DND-41 (cell line): ENCODE data around the gene GNG12.

Experiments used
- ATAC-seq: fragments of 200-7000 bp; cut with Tn5 transposase; 3 replicates; pipeline ENCODE4 v1.9.1; 2021; ENCODE audit warnings: low read depth; ENCODE audit not compliant: insufficient read depth
- DNase-seq: peaks from one replicate; pipeline ENCODE4 v3.0.0-alpha.2; 2020
- H2AFZ ChIP-seq: 2 replicates; pipeline ENCODE4 v1.6.0; 2012; ENCODE audit warnings: low read depth, low read length
- H3K27ac ChIP-seq: 2 replicates; pipeline ENCODE4 v1.5.1; 2012; ENCODE audit warnings: low read length, inconsistent platforms
- H3K27me3 ChIP-seq: fragments of 200-600 bp; sonication (generic); 2 replicates; pipeline ENCODE4 v1.6.0; 2012; ENCODE audit warnings: low read length, mild to moderate bottlenecking, inconsistent platforms; ENCODE audit not compliant: insufficient read depth, poor library complexity
- H3K36me3 ChIP-seq: 2 replicates; pipeline ENCODE4 v1.5.1; 2012; ENCODE audit warnings: low read length, inconsistent platforms; ENCODE audit not compliant: insufficient read depth
- H3K4me1 ChIP-seq: 2 replicates; pipeline ENCODE4 v1.5.1; 2012; ENCODE audit warnings: mild to moderate bottlenecking, low read length; ENCODE audit not compliant: insufficient read depth
- H3K4me2 ChIP-seq: 2 replicates; pipeline ENCODE4 v1.6.0; 2012; ENCODE audit warnings: mild to moderate bottlenecking, moderate library complexity, low read length, inconsistent platforms; ENCODE audit not compliant: insufficient read depth
- H3K4me3 ChIP-seq, 2 experiments: fragments of 200-600 bp in 1 of 2; shearing (Covaris generic) in 1 of 2; 2 replicates each; pipeline ENCODE4 v1.5.1; 2012 to 2016; ENCODE audit warnings: inconsistent platforms in 2 of 2, low read length in 2 of 2, mild to moderate bottlenecking in 2 of 2, low read depth in 1 of 2, moderate library complexity in 1 of 2
- H3K79me2 ChIP-seq: 2 replicates; pipeline ENCODE4 v1.6.0; 2012; ENCODE audit warnings: low read length, inconsistent platforms; ENCODE audit not compliant: insufficient read depth
- H3K9ac ChIP-seq: 2 replicates; pipeline ENCODE4 v1.6.0; 2012; ENCODE audit warnings: low read depth, mild to moderate bottlenecking, inconsistent platforms, low read length, moderate library complexity
- H3K9me3 ChIP-seq: 2 replicates; pipeline ENCODE4 v1.5.1; 2012; ENCODE audit warnings: low read length, moderate library complexity, mild to moderate bottlenecking, inconsistent platforms; ENCODE audit not compliant: insufficient read depth, severe bottlenecking
- H4K20me1 ChIP-seq: 2 replicates; pipeline ENCODE4 v1.6.0; 2012; ENCODE audit warnings: low read length; ENCODE audit not compliant: insufficient read depth
- EZH2 ChIP-seq: IDR thresholded peaks from 3 replicates; pipeline ENCODE4 v1.6.1; 2012; ENCODE audit warnings: borderline replicate concordance, low read depth, mild to moderate bottlenecking, moderate library complexity, low read length, inconsistent platforms; ENCODE audit not compliant: severe bottlenecking
- TF ChIP-seq, protein P1 (sequence below): IDR thresholded peaks from 2 replicates; pipeline ENCODE4 v1.5.1; 2012; ENCODE audit warnings: borderline replicate concordance, low read length, moderate library complexity, mild to moderate bottlenecking; ENCODE audit not compliant: poor library complexity, severe bottlenecking; ENCODE audit errors: extremely low read depth

GNG12 gene

DNA sequence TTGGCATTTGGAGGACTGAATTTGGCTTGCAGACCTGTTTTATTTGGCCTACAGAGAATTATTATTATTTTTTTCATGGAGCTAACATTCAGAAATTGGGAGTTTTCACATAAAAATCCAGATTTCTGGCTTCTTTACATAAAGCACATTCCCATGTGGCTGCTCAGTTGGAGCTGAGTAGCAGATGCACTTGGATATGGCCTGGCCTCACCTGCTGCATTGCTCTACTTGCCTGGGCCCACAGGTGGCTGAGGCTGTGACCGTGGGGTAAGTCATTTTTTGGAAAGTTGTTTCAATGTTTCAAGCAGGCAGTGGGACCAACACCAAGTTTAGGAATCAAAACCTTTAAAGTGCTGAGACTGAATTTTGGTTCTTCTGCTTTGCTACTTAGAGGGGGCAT is 91.5 kb downstream of the GNG12 start:
- ATAC-seq (no peak), DNase-seq (no peak)
- Histone ChIP-seq H3K9me3 (no peaks in the 10 kb centered on the region), H2AFZ (no peak overlapping the region), H3K4me3 (no peak overlapping the region), H3K4me2 (no peak overlapping the region), H3K79me2 (no peaks in the 10 kb centered on the region), H3K27me3 (no peaks in the 10 kb centered on the region), H4K20me1 (no peaks in the 10 kb centered on the region), H3K36me3 (no peaks in the 10 kb centered on the region), H3K27ac (no peak overlapping the region), H3K9ac (no peak overlapping the region), H3K4me1 (peaks cover 10% of the 10 kb centered on the region)
- TF ChIP-seq, protein P1, sequence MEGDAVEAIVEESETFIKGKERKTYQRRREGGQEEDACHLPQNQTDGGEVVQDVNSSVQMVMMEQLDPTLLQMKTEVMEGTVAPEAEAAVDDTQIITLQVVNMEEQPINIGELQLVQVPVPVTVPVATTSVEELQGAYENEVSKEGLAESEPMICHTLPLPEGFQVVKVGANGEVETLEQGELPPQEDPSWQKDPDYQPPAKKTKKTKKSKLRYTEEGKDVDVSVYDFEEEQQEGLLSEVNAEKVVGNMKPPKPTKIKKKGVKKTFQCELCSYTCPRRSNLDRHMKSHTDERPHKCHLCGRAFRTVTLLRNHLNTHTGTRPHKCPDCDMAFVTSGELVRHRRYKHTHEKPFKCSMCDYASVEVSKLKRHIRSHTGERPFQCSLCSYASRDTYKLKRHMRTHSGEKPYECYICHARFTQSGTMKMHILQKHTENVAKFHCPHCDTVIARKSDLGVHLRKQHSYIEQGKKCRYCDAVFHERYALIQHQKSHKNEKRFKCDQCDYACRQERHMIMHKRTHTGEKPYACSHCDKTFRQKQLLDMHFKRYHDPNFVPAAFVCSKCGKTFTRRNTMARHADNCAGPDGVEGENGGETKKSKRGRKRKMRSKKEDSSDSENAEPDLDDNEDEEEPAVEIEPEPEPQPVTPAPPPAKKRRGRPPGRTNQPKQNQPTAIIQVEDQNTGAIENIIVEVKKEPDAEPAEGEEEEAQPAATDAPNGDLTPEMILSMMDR: no peak
- TF ChIP-seq EZH2: no peak

DNA sequence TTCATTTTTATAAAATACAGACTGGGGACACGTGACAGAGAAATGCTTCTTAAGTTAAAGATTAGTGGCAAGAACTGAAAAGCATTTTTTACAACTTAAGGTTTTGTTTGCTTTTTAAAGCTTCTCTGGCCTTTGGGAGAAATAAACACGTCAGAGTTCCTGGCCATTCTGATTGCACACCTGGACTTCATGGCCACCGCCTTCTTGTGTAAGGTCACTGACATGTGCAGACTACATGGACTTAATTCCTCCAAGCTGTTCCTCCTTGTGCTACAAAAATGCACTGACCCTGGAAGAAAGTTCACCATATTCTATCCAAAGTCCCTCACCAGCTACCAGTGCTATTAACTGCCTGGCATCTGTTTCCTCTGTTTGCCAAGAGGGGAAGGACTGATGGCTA is 92.1 kb downstream of the GNG12 start:
- ATAC-seq (no peak), DNase-seq (no peak)
- Histone ChIP-seq H3K9ac (no peak overlapping the region), H3K27ac (no peak overlapping the region), H3K36me3 (no peaks in the 10 kb centered on the region), H3K4me1 (peaks cover 16% of the 10 kb centered on the region), H3K4me3 (no peak overlapping the region), H3K9me3 (no peaks in the 10 kb centered on the region), H2AFZ (no peak overlapping the region), H4K20me1 (no peaks in the 10 kb centered on the region), H3K4me2 (no peak overlapping the region), H3K27me3 (no peaks in the 10 kb centered on the region), H3K79me2 (no peaks in the 10 kb centered on the region)
- TF ChIP-seq, protein P1: no peak
- TF ChIP-seq EZH2: no peak

DNA sequence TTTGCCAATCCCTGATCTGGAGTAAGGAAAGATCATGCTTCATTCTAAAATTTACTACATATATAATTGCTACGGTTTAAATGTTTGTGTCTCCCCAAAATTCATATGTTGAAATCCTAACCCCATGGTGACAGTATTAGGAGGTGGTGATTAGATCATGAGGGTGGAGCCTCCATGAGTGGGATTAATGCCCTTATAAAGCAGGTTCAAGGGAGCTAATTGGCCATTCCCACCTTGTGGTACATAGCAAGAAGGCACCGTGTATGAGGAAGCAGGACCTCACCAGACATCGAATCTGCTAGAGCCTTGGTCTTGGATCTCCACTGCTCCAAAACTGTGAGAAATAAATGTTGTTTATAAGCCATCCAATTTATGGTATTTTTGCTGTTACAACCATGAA is 92.7 kb downstream of the GNG12 start:
- H3K27me3 ChIP-seq: no peaks in the 10 kb centered on the region

More for the DNA sequence above, 92.7 kb downstream of the GNG12 start:
- no peak overlapping the region for H3K9ac ChIP-seq
- no peaks in the 10 kb centered on the region for H4K20me1 ChIP-seq
- H2AFZ ChIP-seq: no peak overlapping the region
- no peaks in the 10 kb centered on the region for H3K79me2 ChIP-seq
- no peak overlapping the region for H3K4me2 ChIP-seq
- no peaks in the 10 kb centered on the region for H3K36me3 ChIP-seq
- no peak overlapping the region for H3K4me3 ChIP-seq
- no peaks in the 10 kb centered on the region for H3K9me3 ChIP-seq
- ATAC-seq (no peak), DNase-seq (no peak)
- peaks cover 22% of the 10 kb centered on the region for H3K4me1 ChIP-seq
- no peak for TF ChIP-seq EZH2
- TF ChIP-seq, protein P1: no peak
- no peak overlapping the region for H3K27ac ChIP-seq
